Measurements from ENCODE around the gene INTS4.
A peak's percentile ranks its signal among the peaks of the same experiment; 100 is the strongest.
"Not testable (repeated sequence)": the region's sequence is repeated elsewhere in the genome, so short reads cannot be mapped to it uniquely, and the experiment has no call there.

The INTS4 gene

DNA sequence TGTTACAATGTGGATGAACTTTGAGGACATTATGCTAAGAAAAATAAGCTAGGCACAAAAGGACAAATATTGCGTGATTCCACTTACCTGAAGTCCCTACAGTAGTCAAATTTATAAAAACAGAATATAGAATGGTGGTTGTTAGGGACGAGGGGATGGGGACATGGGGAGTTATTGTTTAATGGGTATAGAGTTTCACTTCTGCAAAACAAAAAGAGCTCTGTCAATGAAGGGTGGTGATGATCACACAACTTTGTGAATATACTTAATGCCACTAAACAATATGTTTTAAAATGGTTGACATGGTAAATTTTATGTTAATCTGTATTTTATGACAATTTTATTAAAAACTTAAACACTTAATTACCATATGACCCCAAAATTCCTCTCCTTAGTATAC is 26.1 kb downstream of the INTS4 start:
- TF ChIP-seq MYC (IDR thresholded peaks at IDR 0.05; ENCODE audit: low read depth, low read length): no peak
- H3K4me3 ChIP-seq (ENCODE audit: low read depth, low read length): no peak overlapping the region
- DNase-seq (ENCODE audit: low read depth): peak; percentile 10

DNA sequence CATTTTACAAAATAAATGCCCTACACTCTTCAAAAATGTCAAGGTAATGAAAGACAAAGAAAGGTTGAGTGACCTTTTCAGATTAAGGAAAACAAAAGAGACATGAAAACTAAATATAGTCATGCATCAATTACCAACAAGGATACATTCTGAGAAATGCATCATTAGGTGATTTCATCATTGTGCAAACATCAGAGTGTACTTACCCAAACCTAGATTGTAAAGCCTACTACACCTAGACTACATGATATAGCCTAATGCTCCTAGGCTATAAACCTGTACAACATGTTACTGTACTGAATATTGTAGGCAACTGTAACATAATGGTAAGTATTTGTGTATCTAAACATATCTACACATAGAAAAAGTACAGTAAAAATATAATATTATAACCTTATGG is 26.7 kb downstream of the INTS4 start:
- TF ChIP-seq, protein P1, sequence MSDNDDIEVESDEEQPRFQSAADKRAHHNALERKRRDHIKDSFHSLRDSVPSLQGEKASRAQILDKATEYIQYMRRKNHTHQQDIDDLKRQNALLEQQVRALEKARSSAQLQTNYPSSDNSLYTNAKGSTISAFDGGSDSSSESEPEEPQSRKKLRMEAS (IDR thresholded peaks at IDR 0.05; ENCODE audit: low read depth, low read length): no peak
- TF ChIP-seq POLR2A (IDR thresholded peaks at IDR 0.05; ENCODE audit: extremely low read depth, insufficient read length): no peak
- TF ChIP-seq, protein P2, sequence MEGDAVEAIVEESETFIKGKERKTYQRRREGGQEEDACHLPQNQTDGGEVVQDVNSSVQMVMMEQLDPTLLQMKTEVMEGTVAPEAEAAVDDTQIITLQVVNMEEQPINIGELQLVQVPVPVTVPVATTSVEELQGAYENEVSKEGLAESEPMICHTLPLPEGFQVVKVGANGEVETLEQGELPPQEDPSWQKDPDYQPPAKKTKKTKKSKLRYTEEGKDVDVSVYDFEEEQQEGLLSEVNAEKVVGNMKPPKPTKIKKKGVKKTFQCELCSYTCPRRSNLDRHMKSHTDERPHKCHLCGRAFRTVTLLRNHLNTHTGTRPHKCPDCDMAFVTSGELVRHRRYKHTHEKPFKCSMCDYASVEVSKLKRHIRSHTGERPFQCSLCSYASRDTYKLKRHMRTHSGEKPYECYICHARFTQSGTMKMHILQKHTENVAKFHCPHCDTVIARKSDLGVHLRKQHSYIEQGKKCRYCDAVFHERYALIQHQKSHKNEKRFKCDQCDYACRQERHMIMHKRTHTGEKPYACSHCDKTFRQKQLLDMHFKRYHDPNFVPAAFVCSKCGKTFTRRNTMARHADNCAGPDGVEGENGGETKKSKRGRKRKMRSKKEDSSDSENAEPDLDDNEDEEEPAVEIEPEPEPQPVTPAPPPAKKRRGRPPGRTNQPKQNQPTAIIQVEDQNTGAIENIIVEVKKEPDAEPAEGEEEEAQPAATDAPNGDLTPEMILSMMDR (IDR thresholded peaks at IDR 0.05; ENCODE audit: low read depth, low read length): no peak
- no peak for TF ChIP-seq MYC (IDR thresholded peaks at IDR 0.05; ENCODE audit: low read depth, low read length)
- no peak for DNase-seq (ENCODE audit: low read depth)
- H3K4me3 ChIP-seq (ENCODE audit: low read depth, low read length): no peak overlapping the region

DNA sequence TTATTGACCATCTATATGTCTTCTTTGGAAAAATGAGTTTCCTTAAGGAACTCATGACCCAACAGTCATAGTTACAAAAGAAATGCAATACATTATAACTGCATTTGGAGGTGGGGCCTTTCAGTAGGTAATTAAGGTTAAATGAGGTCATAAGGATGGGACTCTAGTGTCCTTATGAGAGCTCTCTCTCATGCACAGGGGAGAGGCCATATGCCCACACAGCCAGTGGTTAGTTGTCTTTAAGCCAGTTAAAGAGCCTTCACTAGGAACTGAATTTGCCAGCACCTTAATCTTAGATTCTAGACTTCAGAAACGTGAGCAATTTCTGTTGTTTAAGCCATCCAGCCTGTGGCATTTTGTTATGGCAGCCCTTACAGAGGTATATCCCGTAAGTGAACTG is 27.3 kb downstream of the INTS4 start:
- TF ChIP-seq, protein P2 (IDR thresholded peaks at IDR 0.05; ENCODE audit: low read depth, low read length): no peak
- TF ChIP-seq POLR2A (IDR thresholded peaks at IDR 0.05; ENCODE audit: extremely low read depth, insufficient read length): no peak
- no peak for TF ChIP-seq MYC (IDR thresholded peaks at IDR 0.05; ENCODE audit: low read depth, low read length)
- TF ChIP-seq, protein P1 (IDR thresholded peaks at IDR 0.05; ENCODE audit: low read depth, low read length): no peak

DNA sequence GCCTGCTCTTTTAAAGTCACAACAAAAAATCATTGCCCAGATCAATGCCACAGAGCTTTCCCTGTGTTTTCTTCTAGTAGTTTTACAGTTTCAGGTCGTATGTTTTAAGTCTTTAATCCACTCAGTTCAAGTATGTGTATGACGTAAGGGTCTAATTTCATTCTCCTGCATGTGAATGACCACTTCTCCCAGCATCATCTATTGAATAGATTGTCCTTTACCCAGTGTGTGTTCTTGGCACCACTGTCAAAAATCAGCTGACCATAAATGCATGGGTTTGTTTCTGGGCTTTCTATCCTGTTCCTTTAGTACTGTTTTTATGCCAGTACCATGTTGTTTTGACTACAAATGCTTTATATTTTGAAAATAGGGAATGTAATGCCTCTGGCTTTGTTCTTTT is 28.1 kb downstream of the INTS4 start:
- H3K4me3 ChIP-seq (ENCODE audit: low read depth, low read length): no peak overlapping the region
- DNase-seq (ENCODE audit: low read depth): no peak

More for the DNA sequence above, 27.3 kb downstream of the INTS4 start:
- H3K4me3 ChIP-seq (ENCODE audit: low read depth, low read length): no peak overlapping the region
- no peak for DNase-seq (ENCODE audit: low read depth)

DNA sequence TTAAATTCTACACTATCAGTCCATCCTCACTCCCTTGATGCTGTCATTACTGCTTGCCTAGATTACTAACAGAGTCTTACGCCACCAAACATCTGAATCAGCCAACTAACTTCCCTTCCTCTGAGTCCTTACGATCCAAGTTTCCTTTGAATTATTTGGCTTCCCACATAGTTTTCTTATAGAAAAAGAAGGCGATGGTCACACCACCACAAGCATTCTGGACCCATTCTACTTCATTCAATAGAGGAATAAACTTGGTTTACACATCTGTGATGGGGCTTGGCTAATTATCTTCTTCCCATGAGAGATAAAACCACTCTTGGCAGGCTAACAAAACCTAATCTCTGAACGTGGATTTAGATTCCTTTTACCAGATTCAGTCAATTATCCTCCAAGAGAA is 35.0 kb downstream of the INTS4 start:
- H3K4me3 ChIP-seq (ENCODE audit: low read depth, low read length): no peak overlapping the region
- TF ChIP-seq, protein P2 (IDR thresholded peaks at IDR 0.05; ENCODE audit: low read depth, low read length): no peak
- TF ChIP-seq, protein P1 (IDR thresholded peaks at IDR 0.05; ENCODE audit: low read depth, low read length): no peak
- TF ChIP-seq MYC (IDR thresholded peaks at IDR 0.05; ENCODE audit: low read depth, low read length): no peak
- no peak for DNase-seq (ENCODE audit: low read depth)

More for the DNA sequence above, 28.1 kb downstream of the INTS4 start:
- no peak for TF ChIP-seq MYC (IDR thresholded peaks at IDR 0.05; ENCODE audit: low read depth, low read length)
- TF ChIP-seq POLR2A (IDR thresholded peaks at IDR 0.05; ENCODE audit: extremely low read depth, insufficient read length): no peak
- TF ChIP-seq, protein P1 (IDR thresholded peaks at IDR 0.05; ENCODE audit: low read depth, low read length): no peak
- TF ChIP-seq, protein P2 (IDR thresholded peaks at IDR 0.05; ENCODE audit: low read depth, low read length): no peak

DNA sequence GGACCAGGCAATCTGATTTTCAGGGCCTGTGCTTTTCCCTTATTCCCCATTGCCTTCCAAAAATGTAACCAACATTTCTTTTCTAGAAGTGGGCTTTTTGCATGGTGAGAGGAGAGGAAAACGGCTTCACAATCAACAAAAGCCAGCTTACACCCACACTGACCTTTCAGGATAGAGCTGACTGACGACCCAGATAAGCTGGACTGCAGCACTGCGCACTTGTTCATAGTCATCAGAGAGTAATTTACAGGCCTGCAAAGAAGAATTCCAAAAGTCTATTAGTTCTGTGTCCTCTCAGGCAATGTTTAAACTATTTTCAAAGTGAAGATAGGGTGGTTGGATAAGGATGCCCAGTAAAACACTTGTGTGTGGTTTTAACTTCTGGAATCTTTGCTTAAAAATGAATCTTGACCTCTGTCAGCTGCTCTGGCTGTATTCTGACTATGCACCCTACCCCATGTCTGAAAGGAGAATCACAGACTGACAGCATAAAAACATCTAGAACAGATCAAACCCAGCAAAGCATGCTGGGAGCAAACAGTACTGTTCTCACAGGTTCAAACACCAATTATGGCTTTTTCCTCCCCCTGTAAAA is 35.8 kb downstream of the INTS4 start:
- DNase-seq (ENCODE audit: low read depth); H3K4me3 ChIP-seq (ENCODE audit: low read depth, low read length): not testable (repeated sequence)

DNA sequence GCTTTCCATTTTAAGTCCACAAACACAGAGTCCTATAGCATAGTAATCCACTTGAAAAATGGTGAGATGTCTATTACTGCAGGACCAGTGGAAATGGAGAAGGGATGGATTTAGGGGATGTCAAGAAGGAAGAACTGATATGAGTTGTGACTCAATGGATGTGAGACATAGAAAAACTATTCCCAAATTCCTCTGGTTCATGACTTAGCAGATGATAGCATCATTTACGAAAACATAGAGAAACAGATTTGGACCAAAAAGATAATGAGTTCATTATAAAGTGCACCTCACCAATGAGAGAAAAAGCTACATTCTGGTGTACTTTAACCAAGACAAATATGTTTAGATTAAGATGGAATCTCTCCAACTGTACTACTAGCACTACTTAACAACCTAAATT is 51.2 kb downstream of the INTS4 start:
- not testable (repeated sequence) for H3K4me3 ChIP-seq (ENCODE audit: low read depth, low read length); DNase-seq (ENCODE audit: low read depth)

DNA sequence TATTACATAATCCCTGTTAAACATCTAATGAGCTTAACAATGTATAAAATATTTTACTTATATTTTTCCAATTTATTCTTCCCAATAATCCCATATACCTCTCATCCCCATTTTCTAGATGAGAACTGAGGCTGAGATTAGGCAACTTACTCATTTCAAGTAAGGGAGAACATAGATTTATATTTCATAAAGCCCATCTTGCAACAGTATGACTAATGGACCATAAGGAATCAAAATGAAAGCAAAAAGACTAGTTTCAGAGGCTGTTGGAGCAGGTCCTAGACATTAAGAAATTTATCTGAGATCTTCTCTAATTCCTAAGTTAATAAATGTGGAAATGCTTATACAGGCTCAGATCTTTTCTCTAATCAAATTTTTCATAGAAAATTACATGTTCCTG is 52.0 kb downstream of the INTS4 start:
- not testable (repeated sequence) for H3K4me3 ChIP-seq (ENCODE audit: low read depth, low read length); DNase-seq (ENCODE audit: low read depth)

DNA sequence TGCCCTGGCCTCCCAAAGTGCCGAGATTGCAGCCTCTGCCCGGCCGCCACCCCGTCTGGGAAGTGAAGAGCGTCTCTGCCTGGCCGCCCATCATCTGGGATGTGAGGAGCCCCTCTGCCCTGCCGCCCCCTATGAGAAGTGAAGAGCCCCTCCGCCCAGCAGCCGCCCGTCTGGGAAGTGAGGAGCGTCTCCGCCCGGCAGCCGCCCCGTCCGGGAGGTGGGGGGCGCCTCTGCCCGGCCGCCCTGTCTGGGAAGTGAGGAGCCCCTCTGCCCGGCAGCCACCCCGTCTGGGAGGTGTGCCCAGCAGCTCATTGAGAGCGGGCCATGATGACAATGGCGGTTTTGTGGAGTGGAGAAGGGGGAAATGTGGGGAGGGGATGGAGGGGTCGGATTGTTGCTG is 60.9 kb downstream of the INTS4 start:
- DNase-seq (ENCODE audit: low read depth); H3K4me3 ChIP-seq (ENCODE audit: low read depth, low read length): not testable (repeated sequence)

DNA sequence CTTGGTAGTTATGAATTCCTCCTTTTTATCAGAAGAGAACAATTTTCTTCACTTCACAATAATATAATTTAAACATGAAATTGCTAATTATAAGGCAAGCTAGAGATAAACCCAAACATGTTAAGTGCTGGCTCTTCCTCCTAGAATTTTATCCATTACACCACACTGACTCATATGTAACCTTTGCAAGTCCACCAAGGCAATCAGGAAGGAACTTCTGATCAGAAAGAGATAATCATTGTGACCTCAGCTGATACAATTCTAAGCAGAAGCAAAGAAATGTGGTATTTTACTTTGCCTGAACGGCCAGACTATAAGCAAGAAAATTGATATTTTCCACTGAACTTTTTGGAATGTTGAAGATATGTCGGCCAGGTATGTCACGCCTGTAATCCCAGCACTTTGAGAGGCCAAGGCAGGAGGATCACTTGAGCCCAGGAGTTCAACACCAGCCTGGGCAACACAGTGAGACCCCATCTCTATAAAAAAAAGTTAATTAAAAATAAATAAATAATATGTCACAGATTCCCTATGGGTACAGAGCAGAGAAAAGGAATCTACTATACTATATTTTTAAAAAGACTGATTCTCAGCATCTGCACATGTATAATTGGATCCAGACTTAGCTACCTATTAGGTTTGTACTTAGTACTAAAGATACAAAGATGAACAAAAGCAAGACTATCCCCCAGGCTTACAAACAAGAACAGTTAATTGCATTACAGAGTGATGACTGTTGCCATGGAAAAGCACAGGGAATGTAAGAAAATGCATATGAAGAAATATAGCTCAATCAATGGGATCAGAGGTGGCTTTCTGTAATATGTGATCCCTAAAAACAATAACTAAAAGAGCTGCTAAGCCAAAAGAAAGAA is 63.9 kb downstream of the INTS4 start:
- not testable (repeated sequence) for H3K4me3 ChIP-seq (ENCODE audit: low read depth, low read length)
- DNase-seq (ENCODE audit: low read depth): peak; percentile 14

DNA sequence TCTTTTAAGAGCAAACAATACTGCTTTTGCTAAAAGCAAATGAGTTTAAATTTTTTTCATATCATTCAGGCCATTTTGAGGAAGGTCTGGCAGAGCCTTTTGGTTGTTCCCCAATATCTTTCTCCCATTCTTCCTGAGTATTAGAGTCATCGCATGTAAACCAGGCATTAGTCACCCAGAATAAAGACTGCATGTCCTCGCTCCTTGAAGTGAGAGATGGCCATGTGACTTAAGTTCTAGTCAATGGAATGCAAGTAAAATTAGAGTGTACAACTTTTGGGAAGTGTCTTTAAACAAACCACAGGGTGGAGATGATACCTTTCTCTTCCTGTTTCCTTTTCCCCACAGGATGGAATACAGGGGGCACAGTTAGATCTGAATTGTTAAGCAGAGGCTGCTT is 76.8 kb downstream of the INTS4 start:
- DNase-seq (ENCODE audit: low read depth); H3K4me3 ChIP-seq (ENCODE audit: low read depth, low read length): not testable (repeated sequence)
